Measurements from ENCODE around the gene COL7A1. TPM values are rescaled to one million over a fixed set of nuclear protein-coding genes. Genes with fewer than 3 reads are reported as not detected.
A peak's percentile ranks its signal among the peaks of the same experiment; 100 is the strongest.

Gene COL7A1
- total and polyA plus RNA-seq, 2 of the 13 experiments (the other 11 are each of a cell fraction or from before 2014, with no cell fraction given), result 2.7 to 11.7 TPM

- no peak for TF ChIP-seq MEIS2 (CRISPR knock-in tag; IDR thresholded peaks at IDR 0.05)
- TF ChIP-seq ZKSCAN5 (CRISPR knock-in tag; IDR thresholded peaks at IDR 0.05), result no peak
- TF ChIP-seq NCOA5 (CRISPR knock-in tag; IDR thresholded peaks at IDR 0.05), result no peak
- no peak for TF ChIP-seq FLYWCH1 (CRISPR knock-in tag; IDR thresholded peaks at IDR 0.05)
- TF ChIP-seq SALL2 (CRISPR knock-in tag; IDR thresholded peaks at IDR 0.05), result no peak
Measured at GRCh38 chr3:48625600-48625999, 30.5 kb upstream of the COL7A1 start (continued).

DNA sequence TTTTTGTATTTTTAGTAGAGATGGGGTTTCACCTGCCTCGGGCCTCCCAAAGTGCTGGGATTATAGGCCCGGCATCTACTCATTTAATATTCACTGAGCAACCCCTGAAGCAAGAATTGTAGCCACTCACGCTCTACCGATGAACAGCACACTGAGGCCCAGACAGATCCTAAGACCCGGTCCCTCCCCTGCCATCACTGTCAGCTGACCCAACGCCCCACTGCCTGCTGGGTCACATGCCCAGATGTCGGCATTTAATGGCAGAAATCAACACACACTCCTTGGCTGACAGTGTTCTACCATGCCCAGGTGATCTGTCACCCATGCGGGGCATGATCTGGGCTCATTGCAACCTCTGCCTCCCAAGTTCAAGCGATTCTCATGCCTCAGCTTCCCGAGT lies 29.6 kb upstream of the COL7A1 start:
- Histone ChIP-seq H3K9me3 (ENCODE audit: low read length) (no peaks in the 10 kb centered on the region), H3K4me2 (ENCODE audit: low read depth, low read length) (no peak overlapping the region), H3K79me2 (ENCODE audit: insufficient read depth, low read length) (no peaks in the 10 kb centered on the region), H3K27me3 (ENCODE audit: control insufficient read depth in 1 of 2, insufficient read depth in 2 of 2, low read length in 2 of 2) (no peaks in the 10 kb centered on the region), H2AFZ (ENCODE audit: low read length) (no peak overlapping the region), H3K36me3 (replicated peaks in 1 of 2; ENCODE audit: control insufficient read depth in 1 of 2, insufficient read depth in 2 of 2, low read length in 2 of 2) (peaks cover 14 to 48% of the 10 kb centered on the region in 2 experiments), H3K9ac (ENCODE audit: insufficient read depth, low read depth, low read length) (peak overlapping the region; percentile 57), H3K27ac (ENCODE audit: extremely low read length, insufficient read depth, low read length) (peak overlapping the region; percentile 93), H4K20me1 (ENCODE audit: insufficient read depth, low read length) (no peaks in the 10 kb centered on the region), H3K4me1 (ENCODE audit: insufficient read depth, low read length) (peaks cover 65% of the 10 kb centered on the region), H3K4me3 (replicated peaks in 1 of 3; ENCODE audit: insufficient read depth in 1 of 3, low read depth in 2 of 3, low read length in 3 of 3) (no peak overlapping the region)
- FAIRE-seq (no peak), DNase-seq (ENCODE audit: low spot score) (no peak), ATAC-seq (no peak)
- in situ Hi-C loops (cut with HindIII; ENCODE audit: extremely low pct_ligation_motif_present, low pct_unique_long_range_greater_than_20kb), result no loop called here
- intact Hi-C loops (cut with micrococcal nuclease; ENCODE audit: unreplicated experiment), result loop anchor here (5.0 kb wide), 1 partner anchor 67 kb away; the partner anchor contains the start of gene PFKFB4
- ChIA-PET CTCF (ENCODE audit: low intra/inter-chr PET ratio, low total read pairs) (no interaction called here), POLR2A (interaction anchor here (1.0 to 7.5 kb wide), 9 partner anchors 9 to 93 kb away, joined by 3 to 140 read pairs (median 4); partner anchors contain the start of genes CELSR3, IP6K2, SLC26A6 and UQCRC1)
- no TSS peak for BruUV-seq (replicated peaks)
- 91% methylated on average over 10 of the region's 10 CpGs for WGBS (ENCODE audit: low lambda C conversion rate)
- TF ChIP-seq RXRB (CRISPR knock-in tag; IDR thresholded peaks at IDR 0.05; ENCODE audit: borderline replicate concordance) (no peak), SNAI1 (CRISPR knock-in tag; IDR thresholded peaks at IDR 0.05; ENCODE audit: borderline replicate concordance) (no peak), HNF4A (CRISPR knock-in tag; IDR thresholded peaks at IDR 0.05) (no peak), ZNF281 (CRISPR knock-in tag; IDR thresholded peaks at IDR 0.05; ENCODE audit: borderline replicate concordance) (no peak), ZNF512 (CRISPR knock-in tag; IDR thresholded peaks at IDR 0.05) (no peak), AKAP8 (CRISPR knock-in tag; IDR thresholded peaks at IDR 0.05) (no peak), ZBTB38 (CRISPR knock-in tag; IDR thresholded peaks at IDR 0.05) (peak; percentile 64; the same call in 1 of the 2 replicates)
- TF ChIP-seq, protein P1, sequence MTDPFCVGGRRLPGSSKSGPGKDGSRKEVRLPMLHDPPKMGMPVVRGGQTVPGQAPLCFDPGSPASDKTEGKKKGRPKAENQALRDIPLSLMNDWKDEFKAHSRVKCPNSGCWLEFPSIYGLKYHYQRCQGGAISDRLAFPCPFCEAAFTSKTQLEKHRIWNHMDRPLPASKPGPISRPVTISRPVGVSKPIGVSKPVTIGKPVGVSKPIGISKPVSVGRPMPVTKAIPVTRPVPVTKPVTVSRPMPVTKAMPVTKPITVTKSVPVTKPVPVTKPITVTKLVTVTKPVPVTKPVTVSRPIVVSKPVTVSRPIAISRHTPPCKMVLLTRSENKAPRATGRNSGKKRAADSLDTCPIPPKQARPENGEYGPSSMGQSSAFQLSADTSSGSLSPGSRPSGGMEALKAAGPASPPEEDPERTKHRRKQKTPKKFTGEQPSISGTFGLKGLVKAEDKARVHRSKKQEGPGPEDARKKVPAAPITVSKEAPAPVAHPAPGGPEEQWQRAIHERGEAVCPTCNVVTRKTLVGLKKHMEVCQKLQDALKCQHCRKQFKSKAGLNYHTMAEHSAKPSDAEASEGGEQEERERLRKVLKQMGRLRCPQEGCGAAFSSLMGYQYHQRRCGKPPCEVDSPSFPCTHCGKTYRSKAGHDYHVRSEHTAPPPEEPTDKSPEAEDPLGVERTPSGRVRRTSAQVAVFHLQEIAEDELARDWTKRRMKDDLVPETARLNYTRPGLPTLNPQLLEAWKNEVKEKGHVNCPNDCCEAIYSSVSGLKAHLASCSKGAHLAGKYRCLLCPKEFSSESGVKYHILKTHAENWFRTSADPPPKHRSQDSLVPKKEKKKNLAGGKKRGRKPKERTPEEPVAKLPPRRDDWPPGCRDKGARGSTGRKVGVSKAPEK (CRISPR knock-in tag; IDR thresholded peaks at IDR 0.05; ENCODE audit: borderline replicate concordance), result no peak
- TF ChIP-seq, protein P2, sequence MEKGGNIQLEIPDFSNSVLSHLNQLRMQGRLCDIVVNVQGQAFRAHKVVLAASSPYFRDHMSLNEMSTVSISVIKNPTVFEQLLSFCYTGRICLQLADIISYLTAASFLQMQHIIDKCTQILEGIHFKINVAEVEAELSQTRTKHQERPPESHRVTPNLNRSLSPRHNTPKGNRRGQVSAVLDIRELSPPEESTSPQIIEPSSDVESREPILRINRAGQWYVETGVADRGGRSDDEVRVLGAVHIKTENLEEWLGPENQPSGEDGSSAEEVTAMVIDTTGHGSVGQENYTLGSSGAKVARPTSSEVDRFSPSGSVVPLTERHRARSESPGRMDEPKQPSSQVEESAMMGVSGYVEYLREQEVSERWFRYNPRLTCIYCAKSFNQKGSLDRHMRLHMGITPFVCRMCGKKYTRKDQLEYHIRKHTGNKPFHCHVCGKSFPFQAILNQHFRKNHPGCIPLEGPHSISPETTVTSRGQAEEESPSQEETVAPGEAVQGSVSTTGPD (CRISPR knock-in tag; IDR thresholded peaks at IDR 0.05), result no peak

All from HepG2 (cell line).